ENCODE results near the gene PEX10.

GRCh38 chr1:2380816-2381591 lies 31.4 kb downstream of the PEX10 start:
- TF ChIP-seq SP1 (IDR thresholded peaks at IDR 0.05; ENCODE audit: low read depth, low read length): no peak
- TF ChIP-seq TAF1 (IDR thresholded peaks at IDR 0.05; ENCODE audit: low read depth, low read length): no peak
- TF ChIP-seq POLR2AphosphoS5 (IDR thresholded peaks at IDR 0.05; ENCODE audit: low read depth, low read length): no peak
- no peak for TF ChIP-seq GTF2F1 (IDR thresholded peaks at IDR 0.05; ENCODE audit: borderline replicate concordance, low read depth, low read length)
- no peak for TF ChIP-seq CTCF (IDR thresholded peaks at IDR 0.05; ENCODE audit: control extremely low read depth in 1 of 3, insufficient read depth in 1 of 3, low read depth in 1 of 3, low read length in 3 of 3)
- no peak for TF ChIP-seq SIRT6 (IDR thresholded peaks at IDR 0.05; ENCODE audit: low read length)
- no peak for TF ChIP-seq EP300 (IDR thresholded peaks at IDR 0.05; ENCODE audit: borderline replicate concordance in 1 of 2, low read depth in 2 of 2, low read length in 2 of 2)
- TF ChIP-seq, protein P1, sequence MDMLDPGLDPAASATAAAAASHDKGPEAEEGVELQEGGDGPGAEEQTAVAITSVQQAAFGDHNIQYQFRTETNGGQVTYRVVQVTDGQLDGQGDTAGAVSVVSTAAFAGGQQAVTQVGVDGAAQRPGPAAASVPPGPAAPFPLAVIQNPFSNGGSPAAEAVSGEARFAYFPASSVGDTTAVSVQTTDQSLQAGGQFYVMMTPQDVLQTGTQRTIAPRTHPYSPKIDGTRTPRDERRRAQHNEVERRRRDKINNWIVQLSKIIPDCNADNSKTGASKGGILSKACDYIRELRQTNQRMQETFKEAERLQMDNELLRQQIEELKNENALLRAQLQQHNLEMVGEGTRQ (IDR thresholded peaks at IDR 0.05; ENCODE audit: low read length): no peak
- no peak for TF ChIP-seq MAX (IDR thresholded peaks at IDR 0.05)
- no peak for TF ChIP-seq ATF3 (IDR thresholded peaks at IDR 0.05; ENCODE audit: insufficient read depth, low read depth, low read length)
- TF ChIP-seq RNF2 (IDR thresholded peaks at IDR 0.05; ENCODE audit: borderline replicate concordance, low read depth, low read length, missing control alignments, poor library complexity, severe bottlenecking): no peak
- no peak for TF ChIP-seq JUN (IDR thresholded peaks at IDR 0.05; ENCODE audit: low read depth, low read length)

Data from H1 (cell line).